Activated naive CD4-positive, alpha-beta T cell treated with anti-CD3 and anti-CD28 coated beads, Interleukin-2, amount 50 U/mL, for 72 hours (primary cell): ENCODE measurements around the gene MOB2. TPM values are rescaled to one million over a fixed set of nuclear protein-coding genes. Genes with fewer than 3 reads are reported as not detected.

ENCODE experiments used
- ATAC-seq, 2 donors: fragments of 150-1000 bp; cut with Tn5 transposase; 2 replicates each; pipeline ENCODE4 v1.10.0; 2021; ENCODE audit warnings: mild to moderate bottlenecking in 2 of 2, moderate library complexity in 2 of 2
- DNase-seq, 2 donors: peaks; one replicate each; pipeline ENCODE4 v3.0.0; 2021 to 2022; ENCODE audit warnings: low spot score in 2 of 2
- H3K27ac Mint-ChIP-seq, 2 donors: one replicate each; pipeline ENCODE4 v1.8.0; 2022; ENCODE audit warnings: mild to moderate bottlenecking in 2 of 2, mixed read lengths in 2 of 2
- H3K36me3 Mint-ChIP-seq, 2 donors: one replicate each; pipeline ENCODE4 v1.8.0; 2022; ENCODE audit warnings: mixed read lengths in 2 of 2
- H3K9me3 Mint-ChIP-seq, 2 donors: one replicate each; pipeline ENCODE4 v1.8.0; 2022; ENCODE audit warnings: mixed read lengths in 2 of 2
- total RNA-seq, 2 donors: library from RNA; stranded (reverse); gene quantifications; one replicate each; pipeline ENCODE4 v1.2.3, GENCODE V29; 2022

Gene MOB2
- total RNA-seq, 2 donors from 2014 or later = 17.7 to 23.2 TPM

GRCh38 chr11:1483445-1483961 lies 3.1 kb downstream of the MOB2 start:
- H3K27ac Mint-ChIP-seq = peak overlapping the region in 1 of 2 donors; percentile 79
- no peaks in the 10 kb centered on the region for H3K36me3 Mint-ChIP-seq
- ATAC-seq = no peak
- H3K9me3 Mint-ChIP-seq = no peaks in the 10 kb centered on the region
- no peak for DNase-seq

- Mint-ChIP-seq H3K9me3 (no peaks in the 10 kb centered on the region), H3K27ac (peak overlapping the region; percentile 20 to 79), H3K36me3 (no peaks in the 10 kb centered on the region)
- DNase-seq (no peak), ATAC-seq (no peak)
Observed at GRCh38 chr11:1482581-1483444, 3.8 kb downstream of the MOB2 start.

GRCh38 chr11:1481861-1482441 lies 4.6 kb downstream of the MOB2 start:
- H3K36me3 Mint-ChIP-seq = no peaks in the 10 kb centered on the region
- ATAC-seq = peak in 1 of 2 donors; percentile 13
- H3K27ac Mint-ChIP-seq = no peak overlapping the region
- DNase-seq = no peak
- H3K9me3 Mint-ChIP-seq = no peaks in the 10 kb centered on the region

GRCh38 chr11:1481483-1481825 lies 5.1 kb downstream of the MOB2 start:
- Mint-ChIP-seq H3K9me3 (no peaks in the 10 kb centered on the region), H3K36me3 (no peaks in the 10 kb centered on the region), H3K27ac (no peak overlapping the region)
- DNase-seq = no peak
- peak in 1 of 2 donors; percentile 11 for ATAC-seq

GRCh38 chr11:1480555-1481482 lies 5.8 kb downstream of the MOB2 start:
- Mint-ChIP-seq H3K9me3 (no peaks in the 10 kb centered on the region), H3K27ac (no peak overlapping the region), H3K36me3 (no peaks in the 10 kb centered on the region)
- no peak for DNase-seq
- ATAC-seq = no peak

- DNase-seq (no peak), ATAC-seq (no peak)
- H3K27ac Mint-ChIP-seq = peak overlapping the region; percentile 33 to 44
- no peaks in the 10 kb centered on the region for H3K36me3 Mint-ChIP-seq
- H3K9me3 Mint-ChIP-seq = no peaks in the 10 kb centered on the region
Observed at GRCh38 chr11:1480191-1480554, 6.4 kb downstream of the MOB2 start.

- no peak for ATAC-seq
- Mint-ChIP-seq H3K9me3 (no peaks in the 10 kb centered on the region), H3K27ac (peak overlapping the region in 1 of 2 donors; percentile 33), H3K36me3 (no peaks in the 10 kb centered on the region)
- no peak for DNase-seq
Observed at GRCh38 chr11:1479678-1480118, 6.9 kb downstream of the MOB2 start.

GRCh38 chr11:1479006-1479677 lies 7.4 kb downstream of the MOB2 start:
- ATAC-seq = no peak
- Mint-ChIP-seq H3K36me3 (no peaks in the 10 kb centered on the region), H3K9me3 (no peaks in the 10 kb centered on the region)

GRCh38 chr11:1478544-1478943 lies 8.0 kb downstream of the MOB2 start:
- ATAC-seq = no peak
- H3K36me3 Mint-ChIP-seq = no peaks in the 10 kb centered on the region

More at GRCh38 chr11:1479006-1479677, 7.4 kb downstream of the MOB2 start:
- no peak for DNase-seq
- no peak overlapping the region for H3K27ac Mint-ChIP-seq

GRCh38 chr11:1478011-1478410 lies 8.6 kb downstream of the MOB2 start:
- ATAC-seq (no peak), DNase-seq (no peak)
- Mint-ChIP-seq H3K9me3 (no peaks in the 10 kb centered on the region), H3K36me3 (no peaks in the 10 kb centered on the region), H3K27ac (no peak overlapping the region)

More at GRCh38 chr11:1478544-1478943, 8.0 kb downstream of the MOB2 start:
- no peak for DNase-seq
- Mint-ChIP-seq H3K27ac (no peak overlapping the region), H3K9me3 (no peaks in the 10 kb centered on the region)

GRCh38 chr11:1476940-1477736 lies 9.4 kb downstream of the MOB2 start:
- Mint-ChIP-seq H3K36me3 (no peaks in the 10 kb centered on the region), H3K9me3 (no peaks in the 10 kb centered on the region), H3K27ac (no peak overlapping the region)
- DNase-seq (no peak), ATAC-seq (no peak)

- Mint-ChIP-seq H3K36me3 (no peaks in the 10 kb centered on the region), H3K27ac (no peak overlapping the region), H3K9me3 (no peaks in the 10 kb centered on the region)
- DNase-seq (no peak), ATAC-seq (no peak)
Observed at GRCh38 chr11:1475841-1476240, 10.7 kb downstream of the MOB2 start.

- H3K9me3 Mint-ChIP-seq = no peaks in the 10 kb centered on the region
- H3K27ac Mint-ChIP-seq = peak overlapping the region in 1 of 2 donors; percentile 5
- H3K36me3 Mint-ChIP-seq = no peaks in the 10 kb centered on the region
- ATAC-seq (no peak), DNase-seq (no peak)
Observed at GRCh38 chr11:1473786-1474185, 12.8 kb downstream of the MOB2 start.

- peak overlapping the region in 1 of 2 donors; percentile 5 for H3K27ac Mint-ChIP-seq
- no peaks in the 10 kb centered on the region for H3K9me3 Mint-ChIP-seq
- no peak for ATAC-seq
- H3K36me3 Mint-ChIP-seq = no peaks in the 10 kb centered on the region
- no peak for DNase-seq
Observed at GRCh38 chr11:1473011-1473628, 13.5 kb downstream of the MOB2 start.
